Cardiac muscle cell (in vitro differentiated cells and primary cell): ENCODE data around the gene HDLBP. TPM values are rescaled to one million over a fixed set of nuclear protein-coding genes. Genes with fewer than 3 reads are reported as not detected.

Experiments
- DNase-seq, 2 donors: peaks; one replicate each; pipeline versions ENCODE4 v3.0.0 to v3.0.0-alpha.2; 2010 to 2017; ENCODE audit warnings: low read depth in 1 of 2, low spot score in 1 of 2
- H3K27ac ChIP-seq: fragments of 200-600 bp; sonication (generic); 2 replicates; pipeline ENCODE4 v1.5.1; 2016
- H3K27me3 ChIP-seq: fragments of 200-600 bp; sonication (generic); 2 replicates; pipeline ENCODE4 v1.6.0; 2016; ENCODE audit warnings: control low read depth
- H3K36me3 ChIP-seq: fragments of 200-600 bp; sonication (generic); 2 replicates; pipeline ENCODE4 v1.5.1; 2016; ENCODE audit warnings: control low read depth
- H3K4me1 ChIP-seq: fragments of 200-600 bp; sonication (generic); 2 replicates; pipeline ENCODE4 v1.8.1; 2017; ENCODE audit warnings: low read depth, mild to moderate bottlenecking, mixed run types
- H3K4me3 ChIP-seq: fragments of 200-600 bp; sonication (generic); 2 replicates; pipeline ENCODE4 v1.5.1; 2016; ENCODE audit warnings: mild to moderate bottlenecking
- H3K9me3 ChIP-seq: fragments of 200-600 bp; sonication (generic); 2 replicates; pipeline ENCODE4 v1.5.1; 2017; ENCODE audit warnings: low read depth, mild to moderate bottlenecking, control low read depth
- CTCF ChIP-seq: IDR thresholded peaks from 2 replicates; pipeline ENCODE4 v1.5.1; 2012; ENCODE audit warnings: low read depth, mild to moderate bottlenecking, low read length
- polyA plus RNA-seq: library from polyadenylated mRNA; unstranded; fragments of >200 nt; fragmentation: Nextera tagmentation; extraction: Ambion mirVana; gene quantifications from 2 replicates; pipeline ENCODE4 v1.2.1, GENCODE V29; 2016
- total RNA-seq: library from RNA; depleted of rRNA; stranded (reverse); fragments of >200 nt; gene quantifications from 2 replicates; pipeline ENCODE4 v1.2.3, GENCODE V29; 2016

Gene HDLBP
- total and polyA plus RNA-seq, 2 experiments from 2014 or later = 261 to 313 TPM

- Histone ChIP-seq H3K27ac (no peak overlapping the region), H3K4me1 (no peaks in the 10 kb centered on the region), H3K9me3 (no peaks in the 10 kb centered on the region), H3K4me3 (no peak overlapping the region), H3K27me3 (no peaks in the 10 kb centered on the region), H3K36me3 (no peaks in the 10 kb centered on the region)
- DNase-seq = no peak
- TF ChIP-seq CTCF = no peak
Measured at GRCh38 chr2:241207641-241208040, 107.8 kb downstream of the HDLBP start.

- no peak for DNase-seq
- H3K4me1 ChIP-seq = no peaks in the 10 kb centered on the region
- no peaks in the 10 kb centered on the region for H3K27me3 ChIP-seq
- H3K27ac ChIP-seq = no peak overlapping the region
- no peak for TF ChIP-seq CTCF
- H3K9me3 ChIP-seq = no peaks in the 10 kb centered on the region
- H3K4me3 ChIP-seq = no peak overlapping the region
- H3K36me3 ChIP-seq = no peaks in the 10 kb centered on the region
Measured at GRCh38 chr2:241207151-241207550, 108.3 kb downstream of the HDLBP start.

GRCh38 chr2:241205086-241205485 lies 110.4 kb downstream of the HDLBP start:
- no peaks in the 10 kb centered on the region for H3K4me1 ChIP-seq
- H3K36me3 ChIP-seq = no peaks in the 10 kb centered on the region
- H3K27ac ChIP-seq = no peak overlapping the region
- no peak for TF ChIP-seq CTCF
- H3K4me3 ChIP-seq = no peak overlapping the region
- DNase-seq = no peak
- no peaks in the 10 kb centered on the region for H3K9me3 ChIP-seq
- H3K27me3 ChIP-seq = no peaks in the 10 kb centered on the region

- no peak for DNase-seq
- Histone ChIP-seq H3K4me1 (no peaks in the 10 kb centered on the region), H3K4me3 (no peak overlapping the region), H3K27me3 (no peaks in the 10 kb centered on the region), H3K9me3 (no peaks in the 10 kb centered on the region), H3K27ac (no peak overlapping the region), H3K36me3 (no peaks in the 10 kb centered on the region)
- TF ChIP-seq CTCF = no peak
Measured at GRCh38 chr2:241204490-241204889, 111.0 kb downstream of the HDLBP start.

- Histone ChIP-seq H3K36me3 (no peaks in the 10 kb centered on the region), H3K4me1 (no peaks in the 10 kb centered on the region), H3K27ac (no peak overlapping the region), H3K4me3 (no peak overlapping the region), H3K27me3 (no peaks in the 10 kb centered on the region), H3K9me3 (no peaks in the 10 kb centered on the region)
- TF ChIP-seq CTCF = no peak
- no peak for DNase-seq
Measured at GRCh38 chr2:241204010-241204384, 111.5 kb downstream of the HDLBP start.
